PFSK-1 (cell line): Measurements from ENCODE around the gene NT5DC1.

Experiments used
- REST ChIP-seq, 2 experiments: IDR thresholded peaks; 2 replicates each; pipeline versions ENCODE4 v1.6.1 to v1.8.0; 2011 to 2012; ENCODE audit warnings: low read depth in 2 of 2, low read length in 2 of 2, control low read depth in 1 of 2, inconsistent platforms in 1 of 2, mild to moderate bottlenecking in 1 of 2, moderate library complexity in 1 of 2; ENCODE audit not compliant: insufficient read depth in 1 of 2
- SIN3A ChIP-seq: IDR thresholded peaks from 2 replicates; pipeline ENCODE4 v1.6.1; 2012; ENCODE audit warnings: mild to moderate bottlenecking, low read length, moderate library complexity, borderline replicate concordance; ENCODE audit not compliant: insufficient read depth
- TAF1 ChIP-seq: IDR thresholded peaks from 2 replicates; pipeline ENCODE4 v1.6.1; 2012; ENCODE audit warnings: low read length, control low read depth, borderline replicate concordance; ENCODE audit not compliant: insufficient read depth

- TF ChIP-seq TAF1 (no peak), SIN3A (no peak), REST (IDR thresholded peaks at IDR 0.05; ENCODE audit: insufficient read depth in 1 of 2, low read depth in 2 of 2, low read length in 2 of 2) (no peak)
Measured at GRCh38 chr6:116247285-116247684, 146.6 kb downstream of the NT5DC1 start.
